Myocyte (in vitro differentiated cells): ENCODE data around the gene SLC34A3. TPM values are rescaled to one million over a fixed set of nuclear protein-coding genes. Genes with fewer than 3 reads are reported as not detected.
A peak's percentile ranks its signal among the peaks of the same experiment; 100 is the strongest.
"Not testable (repeated sequence)": the region's sequence is repeated elsewhere in the genome, so short reads cannot be mapped to it uniquely, and the experiment has no call there.

ENCODE experiments used
- DNase-seq: peaks from one replicate; pipeline ENCODE4 v3.0.0-alpha.2; 2012; ENCODE audit warnings: low read depth
- total RNA-seq: library from RNA; depleted of rRNA; stranded (reverse); fragments of >200 nt; gene quantifications from 2 replicates; pipeline ENCODE4 v1.2.3, GENCODE V29; 2014

SLC34A3 gene
- total RNA-seq, 1 donor from 2014 or later, result 0.56 TPM

DNA sequence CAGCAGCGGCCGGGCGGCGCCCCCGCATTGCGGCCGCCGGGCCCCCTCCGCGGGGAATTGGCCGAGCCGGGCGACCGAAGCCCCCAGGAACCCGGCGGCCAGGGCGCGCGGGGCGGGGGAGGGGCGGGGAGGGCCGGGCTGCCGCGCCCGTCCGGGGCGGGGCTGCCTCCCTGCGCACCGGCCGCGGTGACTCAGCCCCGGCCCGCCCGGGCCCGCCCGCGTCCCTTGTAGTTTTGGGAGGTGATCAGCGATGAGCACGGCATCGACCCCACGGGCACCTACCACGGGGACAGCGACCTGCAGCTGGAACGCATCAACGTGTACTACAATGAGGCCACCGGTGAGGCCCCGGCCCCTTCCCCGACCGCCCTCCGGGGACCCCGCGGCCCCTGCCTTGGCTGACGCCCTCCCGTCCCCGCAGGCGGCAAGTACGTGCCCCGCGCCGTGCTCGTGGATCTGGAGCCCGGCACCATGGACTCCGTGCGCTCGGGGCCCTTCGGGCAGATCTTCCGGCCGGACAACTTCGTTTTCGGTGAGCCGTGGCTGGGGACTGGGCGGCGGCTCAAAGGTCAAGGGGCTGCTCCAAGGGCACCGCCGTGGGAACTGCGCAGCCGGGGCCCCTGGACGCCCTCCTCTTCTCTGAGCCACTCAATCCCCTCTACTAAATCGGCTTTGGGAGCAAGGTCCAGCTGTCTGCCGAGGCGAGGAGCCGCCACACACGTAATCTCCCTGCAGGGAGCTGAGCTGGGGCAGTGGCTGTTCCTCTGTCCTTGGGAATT is 11.0 kb downstream of the SLC34A3 start:
- peak; percentile 50 for DNase-seq

DNA sequence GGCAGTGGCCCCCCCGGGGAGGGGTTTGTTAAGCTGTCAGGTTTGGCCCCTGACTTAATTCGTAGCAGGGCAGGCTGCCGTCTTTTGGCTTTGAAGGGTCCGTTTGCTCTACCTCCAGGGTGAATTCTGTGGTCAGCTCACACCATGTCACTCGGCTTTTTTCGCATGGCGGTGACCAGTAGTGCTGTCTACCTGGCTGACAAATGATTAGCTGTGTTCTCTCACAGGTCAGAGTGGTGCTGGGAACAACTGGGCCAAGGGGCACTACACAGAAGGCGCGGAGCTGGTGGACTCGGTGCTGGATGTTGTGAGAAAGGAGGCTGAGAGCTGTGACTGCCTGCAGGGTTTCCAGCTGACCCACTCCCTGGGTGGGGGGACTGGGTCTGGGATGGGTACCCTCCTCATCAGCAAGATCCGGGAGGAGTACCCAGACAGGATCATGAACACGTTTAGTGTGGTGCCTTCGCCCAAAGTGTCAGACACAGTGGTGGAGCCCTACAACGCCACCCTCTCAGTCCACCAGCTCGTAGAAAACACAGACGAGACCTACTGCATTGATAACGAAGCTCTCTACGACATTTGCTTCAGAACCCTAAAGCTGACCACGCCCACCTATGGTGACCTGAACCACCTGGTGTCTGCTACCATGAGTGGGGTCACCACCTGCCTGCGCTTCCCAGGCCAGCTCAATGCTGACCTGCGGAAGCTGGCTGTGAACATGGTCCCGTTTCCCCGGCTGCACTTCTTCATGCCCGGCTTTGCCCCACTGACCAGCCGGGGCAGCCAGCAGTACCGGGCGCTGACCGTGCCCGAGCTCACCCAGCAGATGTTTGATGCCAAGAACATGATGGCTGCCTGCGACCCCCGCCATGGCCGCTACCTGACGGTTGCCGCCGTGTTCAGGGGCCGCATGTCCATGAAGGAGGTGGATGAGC is 11.8 kb downstream of the SLC34A3 start:
- DNase-seq, result no peak

DNA sequence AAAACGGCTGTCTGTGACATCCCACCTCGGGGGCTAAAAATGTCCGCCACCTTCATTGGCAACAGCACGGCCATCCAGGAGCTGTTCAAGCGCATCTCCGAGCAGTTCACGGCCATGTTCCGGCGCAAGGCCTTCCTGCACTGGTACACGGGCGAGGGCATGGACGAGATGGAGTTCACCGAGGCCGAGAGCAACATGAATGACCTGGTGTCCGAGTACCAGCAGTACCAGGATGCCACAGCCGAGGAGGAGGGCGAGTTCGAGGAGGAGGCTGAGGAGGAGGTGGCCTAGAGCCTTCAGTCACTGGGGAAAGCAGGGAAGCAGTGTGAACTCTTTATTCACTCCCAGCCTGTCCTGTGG is 12.5 kb downstream of the SLC34A3 start:
- not testable (repeated sequence) for DNase-seq

DNA sequence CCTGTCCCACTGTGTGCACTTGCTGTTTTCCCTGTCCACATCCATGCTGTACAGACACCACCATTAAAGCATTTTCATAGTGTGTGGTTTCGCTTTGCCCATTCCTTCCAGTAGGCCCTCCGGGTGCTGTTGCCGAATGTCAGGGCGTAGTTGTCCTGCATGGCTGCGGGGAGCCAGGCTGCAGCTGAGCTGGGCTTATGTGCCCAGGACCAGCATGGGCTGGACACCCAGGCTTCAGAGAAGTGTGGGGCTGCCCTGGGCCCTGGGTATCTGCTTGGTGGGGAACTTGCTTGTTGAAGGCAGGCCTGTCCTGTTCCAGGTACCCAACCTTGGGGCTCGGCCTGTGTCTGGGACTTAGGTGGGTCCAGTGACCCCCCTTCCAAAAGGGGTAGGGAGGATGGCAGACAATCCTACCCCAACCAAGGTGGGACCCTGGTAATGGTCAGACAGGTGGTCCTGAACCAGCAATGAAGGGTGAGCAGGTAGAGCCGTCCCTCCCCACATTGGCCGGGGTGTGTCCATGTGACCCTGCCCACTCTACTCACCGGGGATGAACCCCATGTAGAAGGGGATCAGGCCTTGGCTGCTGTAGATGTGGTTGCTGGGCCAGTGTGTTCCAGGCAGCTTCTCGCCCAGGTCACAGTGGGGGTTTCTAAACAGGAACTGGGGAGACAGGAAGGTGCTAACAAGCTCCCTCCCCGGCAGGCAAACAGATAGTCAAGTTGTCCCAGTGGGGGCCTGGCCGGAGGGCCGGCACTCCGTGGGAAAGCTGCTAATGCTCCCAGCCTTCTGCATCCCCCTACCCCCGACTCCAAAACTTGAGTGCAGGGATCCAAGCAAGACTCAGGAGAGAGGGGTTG is 13.2 kb downstream of the SLC34A3 start:
- DNase-seq, result no peak

DNA sequence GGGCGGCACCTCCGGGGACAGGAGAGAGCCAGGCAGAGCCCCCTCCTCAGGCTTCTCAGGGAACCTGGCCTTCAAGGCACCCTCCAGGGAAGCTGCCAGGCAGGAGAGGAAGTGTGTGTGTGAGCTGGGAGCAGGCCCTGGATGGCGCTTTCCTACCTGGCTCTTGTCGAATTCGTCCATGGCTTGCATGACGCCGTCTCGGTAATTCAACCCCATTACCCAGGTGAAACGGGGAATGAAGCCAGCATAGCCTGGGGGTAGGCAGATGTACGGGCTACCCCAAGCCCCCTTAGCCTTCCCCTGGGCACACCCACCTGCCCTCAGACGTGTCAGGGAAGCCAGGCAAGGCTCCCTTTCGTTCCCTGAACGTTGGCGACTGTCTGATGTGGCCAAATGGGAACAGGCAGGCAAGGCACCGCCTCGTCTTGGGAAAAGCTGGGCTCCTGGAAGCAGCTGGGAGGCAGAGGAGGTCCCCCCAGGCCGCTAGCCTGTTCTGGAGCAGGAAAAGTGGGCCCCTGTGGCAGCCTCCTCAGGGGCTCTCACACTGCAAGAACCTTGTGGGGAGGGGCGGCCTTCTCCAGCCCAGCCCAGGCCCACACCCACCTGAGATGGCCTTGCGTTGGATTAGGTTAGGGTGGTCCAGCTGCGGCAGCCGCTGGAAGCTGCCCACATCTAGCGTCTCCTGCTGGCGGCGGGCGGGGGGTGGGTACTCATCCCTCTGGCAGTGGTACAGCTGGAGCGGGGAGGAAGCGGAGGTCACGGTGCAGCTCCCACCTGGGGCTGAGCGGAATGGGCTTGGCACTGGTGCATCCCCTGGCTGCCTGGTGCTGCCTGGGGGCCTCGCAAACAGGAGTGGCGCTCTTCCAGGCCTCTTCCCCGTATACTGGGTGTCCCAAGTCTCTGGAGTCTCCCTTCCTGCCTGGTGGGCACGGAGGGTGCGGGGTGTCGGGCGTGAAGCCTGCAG is 14.1 kb downstream of the SLC34A3 start:
- DNase-seq, result no peak

DNA sequence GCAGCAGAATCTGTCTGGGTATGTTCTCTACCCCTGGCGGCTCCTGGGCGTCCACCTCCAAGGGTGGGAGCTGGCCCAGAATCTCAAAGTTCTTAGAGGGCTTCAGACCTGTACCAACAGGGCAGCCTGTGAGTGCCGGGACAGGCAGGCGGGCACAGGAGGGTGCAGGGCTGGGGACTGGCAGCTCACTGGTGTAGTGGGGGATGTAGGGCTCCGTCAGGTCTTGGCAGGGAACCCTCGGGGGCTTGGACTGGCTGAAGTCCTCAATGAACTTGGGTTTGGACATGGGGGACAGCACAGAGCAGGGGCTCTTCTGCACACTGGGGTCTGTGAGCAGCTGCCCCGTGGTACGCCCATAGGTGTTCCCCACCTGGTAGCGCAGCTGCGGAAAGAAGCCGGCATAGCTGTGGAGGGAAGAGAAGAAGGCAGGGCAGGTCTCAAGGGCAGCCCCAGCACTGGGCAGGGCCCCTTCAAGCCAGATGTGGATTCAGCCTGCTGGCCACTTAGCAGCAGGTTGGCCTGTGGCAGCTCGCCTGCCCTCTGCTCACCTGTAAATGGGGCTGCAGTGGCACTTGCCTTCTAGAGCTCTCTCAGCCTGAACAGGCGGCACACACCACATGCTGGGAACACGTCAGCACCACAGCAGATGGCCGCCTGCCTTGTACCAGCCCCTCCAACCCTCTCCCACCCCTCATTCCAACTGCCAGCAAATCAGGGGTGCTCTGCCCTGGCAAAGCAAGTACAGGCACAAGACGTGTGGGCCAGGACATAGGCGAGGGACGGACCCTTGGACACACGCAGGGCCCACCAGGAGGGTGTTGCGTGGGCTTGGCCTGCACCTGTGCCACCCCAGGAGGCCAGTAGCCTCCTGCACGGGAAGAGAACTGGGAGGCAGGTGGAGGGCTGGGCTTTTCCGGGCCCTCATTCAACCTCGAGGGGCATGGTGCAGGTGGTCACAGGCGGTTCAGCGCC is 15.0 kb downstream of the SLC34A3 start:
- DNase-seq, result no peak

DNA sequence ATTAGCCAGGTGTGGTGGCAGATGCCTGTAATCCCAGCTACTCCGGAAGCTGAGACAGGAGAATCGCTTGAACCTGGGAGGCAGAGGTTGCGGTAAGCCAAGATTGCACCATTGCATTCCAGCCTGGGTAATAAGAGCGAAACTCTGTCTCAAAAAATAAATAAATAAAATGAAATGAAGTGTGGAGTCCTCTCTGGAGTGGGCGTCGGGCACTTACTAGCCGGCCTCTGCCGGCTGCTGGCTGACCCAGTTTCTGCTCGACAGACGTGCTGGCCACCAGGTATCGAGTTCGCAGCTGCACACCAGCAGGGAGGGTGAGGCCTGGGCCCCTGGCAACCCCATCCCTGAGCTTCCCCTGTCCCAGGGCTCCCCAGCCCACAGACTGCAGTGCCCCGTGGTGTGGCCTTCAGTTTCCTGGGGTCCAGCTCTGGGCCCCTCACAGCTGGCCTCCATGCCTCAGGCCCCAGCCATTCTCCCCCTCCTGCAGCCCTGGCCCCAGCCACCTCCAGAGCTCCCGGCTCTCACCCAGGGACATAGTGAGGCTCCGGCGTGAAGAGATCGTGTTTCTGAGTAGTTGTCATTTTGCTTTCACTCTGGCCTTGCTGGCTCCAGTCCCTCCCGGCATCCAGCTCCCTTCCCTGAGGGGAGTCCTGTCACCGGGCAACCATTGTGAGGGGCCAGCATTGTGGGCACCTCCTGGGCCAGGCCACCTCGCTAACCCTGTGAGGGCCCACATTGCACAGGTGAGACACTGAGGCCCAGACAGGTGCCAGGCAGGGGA is 16.6 kb downstream of the SLC34A3 start:
- DNase-seq, result no peak

DNA sequence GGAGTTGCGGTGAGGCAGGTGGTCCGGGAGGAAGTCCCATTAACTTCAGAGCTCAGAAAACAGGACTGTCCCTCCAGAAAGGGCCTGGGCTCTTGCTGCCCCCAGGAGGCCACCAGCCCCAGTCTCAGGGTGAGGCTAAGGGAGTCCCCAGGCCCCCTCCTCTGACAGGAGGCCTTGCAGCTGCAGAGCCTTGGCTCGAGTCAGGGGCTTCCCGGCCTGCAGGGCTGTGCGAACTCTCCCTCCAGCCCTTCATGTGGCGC is 17.1 kb downstream of the SLC34A3 start:
- DNase-seq, result no peak

DNA sequence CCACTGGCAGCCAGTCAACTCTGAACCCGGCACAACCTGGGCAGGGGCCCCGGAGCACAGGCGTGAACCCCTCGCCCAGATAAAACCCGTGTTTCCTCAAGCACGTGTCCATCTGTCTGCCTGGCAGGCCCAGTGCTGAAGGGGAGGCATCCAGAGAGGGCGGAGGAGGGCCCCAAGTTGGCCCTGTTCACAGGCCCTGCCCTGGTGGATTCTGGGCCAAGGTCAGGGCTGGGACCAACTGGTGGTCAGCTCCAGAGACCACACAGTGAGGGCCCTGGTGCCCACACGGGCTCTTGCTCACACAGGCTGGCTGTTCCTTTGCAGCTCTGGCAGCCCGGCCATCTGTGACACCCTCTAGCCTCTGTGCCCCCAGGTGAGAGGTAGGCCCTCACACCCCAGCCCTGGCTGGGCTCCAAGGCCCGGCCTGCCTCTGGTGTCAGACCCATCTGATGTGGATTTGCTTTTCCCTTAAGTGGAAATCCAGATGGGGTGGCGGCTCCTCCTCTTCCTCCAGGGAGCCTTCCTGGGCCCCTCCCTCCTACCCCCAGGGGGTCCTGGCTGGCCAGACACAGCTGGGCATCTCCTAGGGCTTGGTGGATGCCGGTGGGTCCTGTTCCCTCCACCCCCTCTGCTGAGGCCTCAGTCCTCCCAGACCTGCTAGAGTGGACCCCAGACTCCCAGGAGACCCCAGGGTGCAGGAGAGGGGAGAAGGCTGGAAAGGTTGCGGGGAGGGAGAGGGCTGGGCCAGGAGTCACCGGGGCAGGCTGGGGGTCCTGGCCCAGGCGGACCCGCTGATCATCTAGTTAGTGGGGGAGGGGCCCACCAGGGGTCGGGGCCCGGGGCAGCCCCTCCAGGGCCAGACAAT is 19.9 kb downstream of the SLC34A3 start:
- no peak for DNase-seq

DNA sequence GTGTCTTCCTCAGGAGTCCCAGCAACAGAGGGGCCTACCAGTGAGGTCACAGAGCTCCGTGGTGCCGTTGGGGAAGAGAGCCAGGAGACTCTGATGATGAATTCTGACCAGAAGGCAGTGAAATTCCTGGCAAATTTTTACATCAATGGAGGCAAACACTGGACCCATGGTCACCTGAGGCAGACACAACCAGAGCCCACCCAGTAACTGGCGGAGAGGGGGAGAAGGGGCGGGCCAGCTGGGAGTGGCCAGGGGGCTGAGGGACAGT is 20.4 kb downstream of the SLC34A3 start, which contains the start of gene STPG3:
TSS of gene STPG3 (plus strand) at position 93 of the 268 bp plus-strand sequence. CDS start at position 94, 1 bp downstream.
- DNase-seq, result no peak

DNA sequence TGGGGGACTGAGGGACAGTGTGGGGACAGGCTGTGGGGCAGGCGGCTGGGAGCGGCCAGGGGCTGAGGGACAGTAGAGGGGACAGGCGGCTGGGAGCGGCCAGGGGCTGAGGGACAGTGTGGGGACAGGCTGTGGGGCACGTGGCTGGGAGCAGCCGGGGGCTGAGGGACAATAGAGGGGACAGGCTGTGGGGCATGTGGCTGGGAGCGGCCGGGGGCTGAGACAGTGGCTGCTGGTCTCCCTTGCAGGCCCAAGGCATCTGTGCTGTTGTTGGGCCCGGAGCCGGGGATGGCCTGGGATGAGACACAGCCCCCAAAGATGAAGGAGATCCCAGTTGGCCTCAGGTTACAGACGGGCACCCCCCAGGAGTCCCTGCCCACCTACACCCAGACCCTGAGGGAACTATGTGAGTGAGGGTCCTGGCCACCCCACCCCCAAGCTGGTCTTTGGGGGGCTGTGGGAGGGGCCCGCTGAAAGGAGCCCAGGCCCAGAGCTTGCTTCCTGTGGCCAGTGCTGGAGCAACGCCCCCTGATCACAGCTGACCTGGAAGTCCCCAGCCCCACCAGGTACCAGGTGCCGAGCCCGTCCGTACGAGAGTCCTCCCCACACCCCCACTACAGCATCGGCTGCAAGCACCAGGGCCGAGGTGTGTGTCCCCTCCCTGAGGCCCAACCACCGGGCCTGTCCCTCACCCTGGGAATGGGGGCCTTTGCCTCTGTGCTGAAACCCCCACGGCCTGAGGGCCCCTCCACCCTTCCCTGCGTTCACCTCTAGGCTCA is 21.0 kb downstream of the SLC34A3 start:
- no peak for DNase-seq

DNA sequence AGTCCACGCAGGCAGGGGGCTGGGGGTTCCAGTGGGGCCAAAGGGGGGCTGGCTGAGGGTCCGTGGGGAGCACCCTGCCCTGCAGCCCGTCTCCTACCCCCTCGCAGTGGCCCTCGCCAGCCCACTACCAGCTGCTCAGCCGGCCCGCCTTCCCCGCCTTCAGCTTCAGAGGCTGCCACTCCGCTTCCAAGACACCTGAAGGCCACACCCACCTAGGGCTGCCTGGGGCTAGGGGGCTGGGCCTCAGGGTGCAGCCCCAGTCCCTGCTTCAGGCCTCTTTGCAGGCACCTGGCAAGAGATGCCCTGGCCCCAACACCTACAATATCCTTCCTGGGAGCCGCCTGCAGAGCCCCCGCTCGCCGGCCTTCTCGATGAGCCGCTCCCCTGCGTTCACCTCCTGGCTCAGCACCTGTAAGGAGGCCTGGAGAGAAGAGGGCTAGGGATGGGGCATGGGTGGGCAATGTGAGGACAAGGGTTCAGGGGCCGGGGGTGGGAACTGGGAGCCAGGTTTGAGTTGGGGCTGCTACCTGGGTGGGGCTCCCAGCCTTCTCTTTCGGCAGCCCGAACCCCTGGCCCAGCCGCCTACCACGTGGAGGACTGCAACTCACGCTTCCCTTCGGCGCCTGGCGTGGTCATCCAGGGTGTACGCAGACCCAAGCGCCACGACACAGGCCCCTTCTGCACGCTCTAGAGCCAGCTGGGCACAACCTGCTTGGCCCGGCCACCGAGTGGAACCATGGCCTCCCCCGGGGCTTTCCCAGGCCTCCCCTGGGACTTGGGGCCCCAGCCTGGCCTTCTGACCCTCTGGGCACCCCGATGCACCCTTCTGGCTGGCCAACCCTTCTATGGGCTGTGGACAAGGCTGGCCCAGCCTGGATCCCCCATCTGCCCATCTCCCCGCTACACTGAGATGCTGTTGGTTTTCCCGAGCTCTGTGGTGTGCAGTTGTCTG is 22.1 kb downstream of the SLC34A3 start:
- no peak for DNase-seq

DNA sequence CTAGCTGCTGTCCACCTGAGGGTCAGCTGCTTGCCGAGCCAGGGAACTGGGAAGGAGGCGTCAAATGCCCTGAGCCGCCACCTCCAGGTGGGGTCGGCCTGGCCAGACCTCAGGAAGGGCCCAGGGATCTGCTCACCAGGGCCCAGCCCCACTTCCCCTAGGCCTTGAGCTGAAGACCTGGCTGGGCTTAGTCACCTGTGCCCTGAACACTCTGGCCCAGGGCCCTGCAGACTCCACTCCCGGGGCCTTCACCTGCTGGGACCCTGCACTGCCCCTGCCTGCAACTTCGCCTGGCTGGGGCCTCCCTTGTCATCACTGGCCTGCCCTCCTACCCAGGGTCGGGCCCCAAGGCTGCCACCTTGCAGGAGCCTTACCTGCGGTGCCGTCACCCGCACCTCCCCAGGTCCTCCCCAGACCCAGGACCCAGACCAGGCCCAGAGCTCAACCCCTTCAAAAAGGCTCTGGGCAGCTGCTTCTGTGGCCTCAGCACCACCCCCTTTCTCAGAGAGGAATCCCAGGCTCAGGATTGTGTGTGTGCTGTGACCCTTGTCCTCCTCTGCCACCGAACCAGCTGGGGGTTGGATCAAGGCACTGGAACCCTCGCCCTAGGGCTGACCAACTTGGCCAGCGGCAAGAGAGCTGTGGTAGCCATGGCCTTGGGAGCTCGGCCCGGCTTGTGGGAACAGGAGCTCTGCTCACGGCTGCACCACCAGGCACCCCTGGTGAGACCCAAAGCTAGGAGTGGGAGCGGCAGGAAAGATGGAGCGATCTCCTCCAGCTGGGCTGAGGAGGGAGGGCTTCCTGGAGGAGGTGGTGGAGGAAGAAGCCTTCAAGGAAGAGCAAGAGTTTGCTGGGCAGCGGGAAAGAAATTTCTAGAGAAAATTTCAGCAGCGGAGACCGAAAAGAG is 23.3 kb downstream of the SLC34A3 start:
- peak; percentile 62 for DNase-seq

DNA sequence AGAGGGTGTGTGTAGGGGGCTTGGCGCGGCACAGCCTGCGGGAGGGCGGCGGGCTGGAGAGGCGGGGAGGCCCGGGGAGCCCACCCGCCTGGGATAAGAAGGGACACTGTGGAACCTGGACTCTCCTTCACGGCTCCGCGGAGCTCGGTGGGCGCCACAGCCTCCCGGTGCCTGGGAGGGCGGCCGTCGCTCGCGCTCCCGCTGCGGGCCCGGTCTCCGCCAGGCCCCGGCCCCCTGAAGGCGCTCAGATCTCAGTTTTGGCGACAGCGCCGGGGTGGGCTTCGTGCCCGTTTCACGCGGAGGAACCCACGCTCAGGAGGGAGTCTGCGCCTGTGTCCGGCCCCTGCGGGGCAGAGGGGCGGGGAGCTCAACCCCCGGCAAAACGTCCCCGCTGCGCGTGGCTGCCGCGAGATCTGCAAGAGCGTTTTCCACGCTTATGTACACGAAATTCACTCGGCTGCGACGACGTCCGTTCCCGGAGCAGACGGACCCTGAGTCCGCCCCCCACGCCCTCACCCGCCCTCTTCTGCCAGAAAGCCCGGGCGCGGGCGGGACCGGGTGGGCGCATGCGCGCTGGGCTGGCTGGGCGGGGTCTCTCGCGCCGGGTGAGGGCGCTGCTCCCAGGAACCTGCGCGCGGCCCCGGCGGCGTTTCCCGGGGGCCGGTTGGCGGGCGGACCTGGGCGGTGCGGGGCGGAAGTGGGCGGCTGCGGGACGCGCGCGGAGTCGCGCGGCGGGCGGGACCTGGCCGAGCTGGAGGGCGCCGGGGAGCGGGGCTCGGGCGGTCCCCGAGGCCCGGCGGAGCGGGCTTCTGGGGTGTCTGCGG is 24.1 kb downstream of the SLC34A3 start, which contains the start of gene NELFB:
TSS of gene NELFB (plus strand) at position 704 of the 824 bp plus-strand sequence.
- peak; percentile 88 for DNase-seq
